HG03064 (cell line): ENCODE measurements around the gene CRTC2.

ENCODE experiments used
- ATAC-seq: cut with Tn5 transposase; IDR thresholded peaks from one replicate; pipeline ENCODE4 v1.9.1; 2021; ENCODE audit warnings: low read depth; ENCODE audit not compliant: unreplicated experiment

The CRTC2 gene

GRCh38 chr1:153899509-153899908, 58.9 kb downstream of the CRTC2 start:
- ATAC-seq, result no peak
